Activated CD8-positive, alpha-beta memory T cell treated with anti-CD3 and anti-CD28 coated beads, Interleukin-2, amount 50 U/mL, for 1 hour (primary cell): ENCODE measurements around the gene USP37.

Source experiments
- DNase-seq: peaks from one replicate; pipeline ENCODE4 v3.0.0-alpha.2; 2020; ENCODE audit errors: extremely low read depth

The USP37 gene

DNA sequence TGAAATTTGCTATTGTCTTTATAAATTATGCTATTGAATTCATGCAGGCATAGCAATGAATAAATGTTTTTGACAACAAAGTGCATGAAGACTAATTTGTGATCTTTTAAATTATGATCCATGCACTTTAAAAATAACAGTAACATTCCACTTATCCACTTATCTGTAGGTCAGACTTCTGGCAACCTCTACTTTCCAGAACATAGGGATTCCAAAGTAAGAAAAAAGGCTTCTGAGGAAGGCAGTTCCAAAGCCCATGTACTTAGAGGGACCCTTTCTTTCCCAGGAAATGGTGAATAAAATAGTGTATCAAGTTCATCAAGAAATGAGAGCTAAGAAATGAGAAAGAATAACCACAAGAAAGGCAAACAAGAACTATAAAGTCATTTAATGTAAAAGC is 90.9 kb downstream of the USP37 start:
- no peak for DNase-seq

DNA sequence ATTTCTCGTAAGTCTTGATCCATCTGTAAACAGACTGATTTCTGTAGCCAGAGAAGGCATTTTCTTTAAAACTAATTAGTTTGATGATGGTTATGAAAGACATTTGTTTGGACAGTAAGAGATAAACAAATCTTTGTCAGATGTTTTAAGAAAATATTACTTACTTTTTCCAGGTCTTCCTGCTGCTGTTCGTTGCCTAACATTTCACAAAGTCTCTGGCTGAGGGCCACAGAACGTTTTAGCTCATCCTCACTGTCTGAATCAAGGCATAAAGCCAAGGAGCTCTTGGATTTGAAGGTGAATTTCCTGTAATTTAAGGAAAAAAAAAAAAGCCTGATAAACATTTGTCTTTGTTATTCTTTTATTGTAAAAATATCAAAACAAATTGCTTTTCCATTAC is 91.5 kb downstream of the USP37 start:
- no peak for DNase-seq

DNA sequence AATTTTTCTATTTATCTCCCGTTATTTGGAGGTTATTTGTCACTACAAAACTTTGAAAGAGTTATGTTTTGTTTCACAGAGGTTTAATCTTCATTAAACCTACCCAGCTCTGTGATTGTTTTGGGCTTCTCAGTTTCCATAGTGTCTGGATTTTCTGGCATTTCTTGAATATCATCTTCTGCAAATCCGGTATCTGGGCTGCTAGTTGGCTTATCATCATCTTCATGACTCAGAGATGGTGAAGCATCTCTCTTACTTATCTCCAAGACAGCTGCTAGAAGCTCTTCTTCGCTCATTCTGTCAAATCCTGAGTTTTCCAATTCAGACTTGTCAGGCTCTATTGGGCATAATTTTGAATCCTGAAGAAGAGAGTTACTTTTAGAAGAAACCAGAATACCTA is 93.6 kb downstream of the USP37 start:
- no peak for DNase-seq

DNA sequence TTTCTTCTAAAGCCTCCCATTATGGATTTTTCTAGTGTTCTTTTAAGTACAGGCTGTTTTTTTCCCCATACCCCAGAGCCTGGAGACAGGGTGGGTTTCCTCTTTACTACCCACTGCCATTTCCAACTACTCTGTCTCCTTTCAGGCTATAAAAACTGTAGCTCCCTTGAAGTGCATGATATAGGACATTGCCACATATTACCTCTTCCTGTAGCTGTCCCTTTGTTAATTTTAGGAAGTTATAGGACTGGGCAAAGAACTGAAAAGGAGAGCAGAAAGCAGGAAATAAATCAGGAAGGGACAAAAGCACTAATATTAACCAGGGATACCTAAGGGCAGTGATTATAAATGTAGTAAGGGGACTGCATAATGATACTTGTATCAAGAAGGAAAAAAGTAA is 95.2 kb downstream of the USP37 start:
- DNase-seq = no peak

DNA sequence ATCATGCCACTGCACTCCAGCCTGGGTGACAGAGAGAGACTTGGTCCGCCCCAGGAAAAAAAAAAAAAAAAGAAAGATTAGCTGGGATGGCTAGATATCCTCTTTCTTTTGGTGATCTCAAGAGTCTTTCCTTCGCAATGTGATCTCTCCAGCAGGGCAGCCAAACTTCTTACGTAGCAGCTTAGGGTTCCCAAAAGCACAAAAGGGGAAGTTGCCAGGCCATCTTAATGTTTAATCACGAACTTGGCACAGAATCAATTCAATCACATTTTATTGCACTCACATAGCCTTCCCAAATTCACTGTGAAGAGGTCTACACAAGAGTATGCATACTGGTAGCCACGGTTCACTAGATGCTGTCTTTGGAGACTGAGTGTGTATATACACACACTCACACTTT is 96.2 kb downstream of the USP37 start:
- DNase-seq = no peak

DNA sequence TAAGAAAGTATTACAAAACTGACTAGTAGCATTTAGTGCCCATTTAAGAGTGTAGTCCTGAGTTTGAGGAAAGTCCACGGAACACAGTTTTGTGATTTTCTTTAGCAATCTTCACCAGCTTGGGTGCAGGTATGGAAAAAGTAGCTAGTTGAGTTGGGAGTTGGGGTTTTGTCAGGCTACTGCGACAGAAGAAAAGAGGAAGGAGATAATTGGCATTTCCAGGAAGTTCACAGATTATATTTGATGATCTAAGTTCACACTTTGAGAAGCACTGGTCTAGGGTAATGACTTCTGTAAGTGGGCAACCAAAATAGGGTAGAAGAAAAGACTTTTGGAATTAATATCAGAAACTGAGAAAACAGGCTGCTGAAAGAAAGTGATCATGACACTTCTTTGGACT is 97.1 kb downstream of the USP37 start:
- DNase-seq = no peak

DNA sequence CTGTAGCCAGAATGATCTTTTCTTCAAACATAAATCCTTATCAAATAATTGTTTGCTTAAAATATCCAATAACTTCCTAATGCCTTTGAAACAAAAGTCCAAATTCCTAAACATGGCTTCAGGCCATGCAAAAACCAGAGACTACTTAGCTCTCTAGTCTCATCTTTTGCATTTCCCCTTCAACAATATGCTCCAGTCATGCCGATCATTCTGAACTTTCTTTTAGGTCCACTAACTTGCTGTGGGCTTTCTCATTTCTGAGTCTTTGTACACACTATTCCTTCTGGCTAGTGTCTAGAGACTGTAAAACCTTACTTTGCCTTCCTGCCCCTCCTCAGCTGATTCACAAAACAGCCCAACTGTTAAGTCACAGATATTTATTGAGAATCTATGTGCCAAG is 97.7 kb downstream of the USP37 start:
- no peak for DNase-seq

DNA sequence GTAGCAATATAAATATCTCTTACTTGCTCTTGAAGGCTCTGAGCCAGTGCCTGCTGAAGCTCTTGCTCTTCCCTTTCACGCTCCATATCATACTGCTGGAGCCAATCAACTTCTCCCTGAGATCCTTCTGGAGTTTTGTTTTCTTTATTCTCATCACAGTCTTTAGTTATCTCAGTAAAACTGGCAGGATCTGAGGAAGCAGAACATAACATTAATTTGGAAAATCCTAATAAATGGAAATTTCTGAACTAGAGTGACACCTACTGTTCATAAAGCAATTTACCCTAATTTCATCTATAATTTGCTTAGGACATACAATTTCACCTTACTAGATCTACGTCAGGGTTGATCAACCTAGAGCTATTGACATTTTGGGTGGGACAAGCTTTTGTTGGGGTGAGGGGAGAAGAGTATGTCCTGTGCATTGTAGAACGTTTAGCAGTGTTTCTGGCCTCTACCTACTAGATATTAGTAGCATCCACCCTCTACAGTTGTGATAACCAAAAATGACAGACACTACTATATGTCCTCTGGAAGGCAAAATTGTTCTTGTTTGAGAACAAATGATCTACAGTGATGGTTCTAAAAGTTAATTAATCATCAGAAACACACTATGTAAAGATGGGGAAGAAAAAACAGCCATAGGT is 102.0 kb downstream of the USP37 start:
- no peak for DNase-seq

DNA sequence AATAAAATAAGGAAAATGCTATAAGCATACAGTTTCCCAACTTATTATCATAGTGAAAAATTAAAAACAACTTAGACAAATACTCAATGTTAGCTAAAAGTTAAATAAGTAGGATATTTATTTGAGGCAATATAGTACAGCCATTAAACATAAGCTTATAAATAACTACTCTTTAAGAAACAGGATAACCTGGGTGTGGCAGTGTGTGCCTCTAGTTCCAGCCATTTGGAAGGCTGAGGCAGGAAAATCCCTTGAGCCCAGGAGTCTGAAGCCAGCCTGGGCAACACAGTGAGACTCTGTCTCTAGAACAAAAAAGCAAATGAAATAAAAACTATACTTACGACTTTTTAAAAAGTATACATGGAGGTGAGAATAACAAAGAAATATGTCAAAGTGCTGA is 109.6 kb downstream of the USP37 start:
- DNase-seq = no peak

DNA sequence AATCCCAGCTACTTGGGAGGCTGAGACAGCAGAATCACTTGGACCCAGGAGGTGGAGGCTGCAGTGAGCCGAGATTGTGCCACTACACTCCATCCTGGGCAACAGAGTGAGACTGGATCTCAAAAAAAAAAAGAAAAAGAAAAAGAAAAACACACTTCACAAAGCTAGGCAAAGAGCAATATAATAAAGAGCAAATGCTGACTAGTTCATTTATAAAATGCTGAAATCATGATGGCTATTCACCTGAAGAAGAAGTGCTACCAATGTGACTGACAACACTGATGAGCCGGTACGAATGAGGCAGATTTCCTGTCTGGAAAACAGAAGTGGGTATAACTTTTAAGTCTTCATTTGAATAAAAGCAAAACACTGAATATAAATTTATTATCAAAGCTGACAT is 111.3 kb downstream of the USP37 start:
- DNase-seq = no peak

DNA sequence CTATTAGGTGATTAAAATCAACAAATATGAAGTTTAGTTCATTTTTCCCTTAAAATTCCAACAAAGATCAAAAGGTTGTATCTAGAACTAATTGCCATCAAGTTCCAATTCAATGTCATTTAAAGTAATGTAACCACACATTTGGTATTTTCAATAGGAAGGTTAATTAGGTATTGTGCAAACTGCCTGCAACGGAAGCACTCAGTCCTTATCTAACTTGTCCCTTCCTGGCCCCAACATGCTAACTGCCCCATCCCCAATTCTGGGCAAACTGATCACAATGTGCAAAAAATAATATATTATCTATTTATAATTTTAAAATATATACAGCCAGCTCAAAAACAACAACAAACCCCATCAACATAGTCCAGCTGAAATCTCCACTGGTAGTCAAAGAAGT is 116.1 kb downstream of the USP37 start:
- DNase-seq = no peak

DNA sequence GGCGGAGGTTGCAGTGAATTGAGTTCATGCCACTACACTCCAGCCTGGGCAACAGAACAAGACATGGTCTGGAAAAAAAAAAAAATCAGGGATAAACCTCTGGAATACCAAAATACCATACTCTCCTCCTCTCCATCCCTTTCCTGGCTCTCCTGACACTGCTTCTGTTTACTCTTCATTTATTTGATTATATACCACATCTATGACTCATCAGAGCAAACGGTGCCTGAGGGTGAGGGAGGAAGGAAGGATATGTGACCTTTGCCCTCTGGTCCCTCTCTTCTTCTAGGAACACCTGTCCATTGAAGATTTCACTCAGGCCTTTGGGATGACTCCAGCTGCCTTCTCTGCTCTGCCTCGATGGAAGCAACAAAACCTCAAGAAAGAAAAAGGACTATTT is 119.2 kb downstream of the USP37 start:
- no peak for DNase-seq

DNA sequence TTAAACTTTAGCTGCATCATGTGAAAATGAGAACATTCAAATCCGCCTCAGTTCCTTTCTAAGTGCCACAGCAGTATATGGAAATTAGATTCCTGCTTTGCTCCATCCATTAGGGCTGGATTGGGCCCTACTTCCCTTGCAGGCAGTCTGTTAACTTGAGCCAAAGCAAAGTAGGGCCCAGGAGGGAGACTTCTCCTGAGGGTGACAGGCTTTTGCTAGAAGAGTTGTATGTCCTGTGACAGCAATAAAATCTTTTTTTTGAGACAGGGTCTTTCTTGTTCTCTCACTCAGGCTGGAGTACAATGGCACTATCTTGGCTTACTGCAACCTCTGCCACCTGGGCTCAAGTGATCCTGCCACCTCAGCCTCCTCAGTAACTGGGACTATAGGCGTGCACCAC is 121.1 kb downstream of the USP37 start:
- DNase-seq = no peak

DNA sequence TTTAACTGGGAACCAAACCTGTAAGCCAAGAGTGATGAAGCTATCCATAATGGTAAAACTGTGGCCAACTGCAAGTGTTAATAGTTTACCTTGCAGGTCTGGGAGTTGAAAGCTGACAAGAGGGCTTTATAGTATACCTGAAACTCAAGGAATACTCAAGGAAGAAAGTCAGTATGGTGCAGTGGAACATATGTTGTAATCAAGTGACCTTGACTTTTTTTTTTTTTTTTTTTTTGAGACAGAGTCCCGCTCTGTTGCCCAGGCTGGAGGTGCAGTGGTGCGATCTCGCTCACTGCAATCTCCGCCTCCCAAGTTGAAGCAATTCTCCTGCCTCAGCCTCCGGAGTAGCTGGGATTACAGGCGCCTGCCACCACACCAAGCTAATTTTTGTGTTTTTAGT is 121.6 kb downstream of the USP37 start:
- DNase-seq = no peak

DNA sequence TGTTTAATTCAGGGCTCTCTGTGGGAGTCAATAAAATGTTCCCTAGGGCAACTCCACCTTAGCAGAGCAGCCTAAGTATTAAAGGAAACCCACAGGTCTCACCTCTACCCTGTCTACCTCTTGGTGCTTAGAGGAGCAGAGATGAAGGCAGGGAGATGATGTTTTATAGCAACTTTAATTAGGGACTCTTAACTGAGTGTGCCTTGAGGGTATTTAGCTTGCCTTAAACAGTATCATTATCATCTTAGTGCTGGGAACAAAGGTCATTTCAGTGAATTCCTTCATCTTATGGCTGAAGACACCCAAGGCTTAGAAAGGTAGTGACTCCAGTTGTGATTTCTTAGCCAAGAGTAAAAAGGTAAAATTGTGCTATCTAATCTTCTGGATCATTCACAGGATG is 122.5 kb downstream of the USP37 start:
- no peak for DNase-seq

DNA sequence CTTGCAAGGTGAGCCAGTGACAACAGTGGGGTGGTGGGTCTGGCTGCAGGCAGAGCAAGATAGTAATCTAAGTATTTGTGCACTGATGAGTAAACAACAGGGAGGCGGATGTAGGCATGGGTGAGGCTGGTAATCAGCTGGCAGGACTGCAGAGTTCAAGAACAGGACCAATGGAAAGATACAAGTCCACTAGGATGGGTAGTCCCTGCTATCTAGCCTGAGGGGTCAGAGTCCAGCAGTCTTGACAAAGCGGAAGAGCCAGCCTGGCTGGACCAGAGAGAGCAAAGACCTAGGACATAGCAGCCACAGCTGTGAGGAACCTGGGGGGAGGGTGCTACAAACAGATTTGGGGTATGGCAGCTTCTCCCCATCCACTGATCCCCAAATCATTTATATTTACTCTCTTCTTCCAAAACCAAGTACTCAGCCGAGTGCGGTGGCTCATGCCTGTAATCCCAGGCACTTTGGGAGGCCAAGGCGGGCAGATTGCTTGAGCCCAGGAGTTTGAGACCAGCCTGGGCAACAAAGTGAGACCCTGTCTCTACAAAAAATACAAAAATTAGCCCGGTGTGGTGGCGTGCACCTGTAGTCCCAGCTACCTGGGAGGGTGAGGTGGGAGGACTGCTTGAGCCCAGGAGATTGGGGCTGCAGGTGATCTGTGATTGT is 123.3 kb downstream of the USP37 start:
- DNase-seq = no peak

DNA sequence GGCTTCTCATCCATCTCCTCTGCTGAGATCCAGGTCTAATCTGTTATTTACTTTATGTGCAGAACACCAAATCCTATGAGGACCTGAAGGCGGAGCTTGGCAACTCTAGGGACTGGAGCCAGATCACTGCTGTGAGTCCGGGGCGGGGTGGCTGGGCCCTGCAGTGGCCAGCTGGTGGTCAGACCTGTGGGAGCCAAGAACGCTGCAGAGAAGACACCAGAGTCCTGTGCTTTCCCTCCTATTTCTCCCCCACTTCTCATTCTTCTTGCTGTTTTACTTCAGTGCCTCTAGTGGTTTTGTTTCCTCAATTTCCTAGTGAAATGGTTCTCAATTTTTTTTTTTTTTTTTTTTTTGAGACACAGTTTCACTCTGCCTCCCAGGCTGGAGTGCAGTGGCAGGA is 129.6 kb downstream of the USP37 start:
- DNase-seq = no peak

DNA sequence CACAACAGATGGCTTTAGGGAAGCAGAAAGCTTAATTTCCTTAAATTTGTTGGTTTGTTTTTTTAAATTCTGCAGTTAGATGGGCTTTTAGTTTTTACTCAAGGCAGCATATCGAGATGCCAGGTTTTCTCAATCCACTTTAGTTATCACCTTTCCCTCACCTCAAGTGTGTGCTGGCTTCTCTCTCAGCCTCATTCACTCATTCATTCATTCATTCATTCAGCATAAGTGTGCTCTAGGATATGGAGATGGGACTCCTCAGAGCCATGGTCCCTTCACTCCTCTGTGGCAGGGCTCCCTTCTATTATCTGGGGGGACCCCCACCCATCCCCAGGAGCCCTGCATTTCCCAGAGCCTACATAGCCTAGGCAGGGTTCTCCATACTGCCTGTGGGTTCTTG is 130.2 kb downstream of the USP37 start:
- DNase-seq = no peak

DNA sequence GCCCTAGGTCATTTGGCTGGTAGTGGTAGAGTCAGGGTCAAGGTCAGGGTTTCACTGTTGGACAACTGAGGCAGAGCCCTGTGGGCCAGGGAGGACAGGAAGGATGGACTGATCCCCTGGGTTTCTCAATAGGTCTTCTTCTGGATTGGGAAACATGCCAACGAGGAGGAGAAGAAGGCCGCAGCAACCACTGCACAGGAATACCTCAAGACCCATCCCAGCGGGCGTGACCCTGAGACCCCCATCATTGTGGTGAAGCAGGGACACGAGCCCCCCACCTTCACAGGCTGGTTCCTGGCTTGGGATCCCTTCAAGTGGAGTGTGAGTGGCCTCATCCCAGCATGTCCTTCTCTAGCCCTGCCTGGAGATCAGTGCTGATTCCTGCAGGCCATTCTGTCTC is 131.2 kb downstream of the USP37 start:
- no peak for DNase-seq

DNA sequence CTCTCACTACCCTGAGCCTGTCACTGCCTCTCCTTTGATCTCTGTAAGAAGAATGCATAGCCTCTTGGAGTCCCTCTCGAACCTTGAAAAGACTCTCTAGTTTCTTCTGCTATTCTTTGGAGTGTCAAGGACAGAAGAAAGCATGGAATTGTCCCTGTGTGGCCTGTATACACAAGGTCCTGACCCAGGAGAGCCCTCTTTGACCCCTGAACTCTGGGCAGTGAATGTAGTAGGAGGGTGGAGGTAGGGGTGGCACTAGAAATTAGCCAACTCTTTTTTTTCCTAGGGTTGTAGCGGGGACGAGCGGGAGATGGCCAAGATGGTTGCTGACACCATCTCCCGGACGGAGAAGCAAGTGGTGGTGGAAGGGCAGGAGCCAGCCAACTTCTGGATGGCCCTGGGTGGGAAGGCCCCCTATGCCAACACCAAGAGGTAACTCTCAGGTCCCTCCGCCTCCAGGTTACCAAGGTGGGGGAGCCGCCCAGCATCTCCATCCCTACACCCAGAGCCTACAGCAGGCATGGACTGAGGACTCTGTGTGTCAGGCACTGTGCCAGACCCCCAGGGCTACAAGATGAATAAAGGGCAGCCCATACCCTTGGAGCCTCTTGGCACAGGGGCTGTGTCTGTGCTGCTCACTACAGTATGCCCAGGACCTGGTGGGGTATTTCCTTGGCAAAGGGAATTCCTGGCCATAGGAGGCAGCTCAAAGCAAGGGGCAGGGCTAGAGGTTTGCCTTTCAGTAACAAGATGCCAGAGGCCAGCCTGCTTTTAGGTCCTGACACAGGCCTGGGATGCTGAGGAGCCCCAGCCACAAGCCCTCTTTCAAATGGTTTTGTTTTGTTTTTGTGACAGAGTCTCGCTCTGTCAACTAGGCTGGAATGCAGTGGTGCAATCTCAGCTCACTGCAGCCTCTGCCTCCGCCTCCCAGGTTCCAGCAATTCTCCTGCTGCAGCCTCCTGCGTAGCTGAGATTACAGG is 132.9 kb downstream of the USP37 start:
- no peak for DNase-seq

DNA sequence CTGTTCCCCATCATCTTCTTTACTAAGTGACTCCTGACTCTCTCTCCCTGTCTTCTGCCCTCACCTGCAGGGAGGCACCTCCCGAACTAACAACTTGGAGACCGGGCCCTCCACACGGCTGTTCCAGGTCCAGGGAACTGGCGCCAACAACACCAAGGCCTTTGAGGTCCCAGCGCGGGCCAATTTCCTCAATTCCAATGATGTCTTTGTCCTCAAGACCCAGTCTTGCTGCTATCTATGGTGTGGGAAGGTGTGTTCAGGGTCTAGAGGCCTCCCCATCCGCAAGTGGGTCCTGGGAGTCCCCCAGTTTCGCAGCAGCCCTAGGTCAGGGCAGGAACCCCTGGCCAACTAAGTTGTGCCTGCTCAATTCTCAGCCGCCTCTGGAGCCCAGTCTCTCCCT is 133.7 kb downstream of the USP37 start:
- no peak for DNase-seq

DNA sequence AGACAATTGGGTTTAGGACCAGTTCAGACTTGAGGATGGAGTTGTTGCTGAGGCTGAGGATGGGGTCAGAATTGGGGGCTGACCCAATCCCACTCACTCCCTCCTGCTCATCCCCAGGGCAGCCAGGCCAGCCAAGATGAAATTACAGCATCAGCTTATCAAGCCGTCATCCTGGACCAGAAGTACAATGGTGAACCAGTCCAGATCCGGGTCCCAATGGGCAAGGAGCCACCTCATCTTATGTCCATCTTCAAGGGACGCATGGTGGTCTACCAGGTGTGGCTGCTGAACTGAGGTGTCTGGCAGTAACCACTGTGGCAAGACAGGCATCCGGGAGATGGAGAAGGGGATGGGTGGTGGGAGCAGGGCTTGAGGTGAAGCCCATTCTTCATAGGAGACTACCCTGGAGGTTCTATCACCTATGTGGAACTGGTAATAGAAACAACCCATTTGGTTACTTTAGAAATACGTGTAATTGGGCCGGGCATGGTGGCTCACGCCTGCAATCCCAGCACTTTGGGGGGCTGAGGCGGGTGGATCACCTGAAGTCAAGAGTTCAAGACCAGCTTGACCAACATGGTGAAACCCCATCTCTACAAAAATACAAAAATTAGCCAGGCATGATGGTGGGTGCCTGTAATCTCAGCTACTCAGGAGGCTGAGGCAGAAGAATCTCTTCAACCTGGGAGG is 135.3 kb downstream of the USP37 start:
- DNase-seq = no peak
